NCI-H69 (cell line): ENCODE data around the gene CDH23.
"Not testable (repeated sequence)": the region's sequence is repeated elsewhere in the genome, so short reads cannot be mapped to it uniquely, and the experiment has no call there.

Source experiments
- DNase-seq: peaks from one replicate; lab custom pipeline; 2025; lab: John Stamatoyannopoulos, UW

Gene CDH23

GRCh38 chr10:71396711-71397295 is at the start of gene CDH23:
CDH23 (plus strand) TSS chr10:71396920; CDS start chr10:71439832, 42,912 bp downstream.
- DNase-seq = peak; percentile 81

- DNase-seq = peak; percentile 81
Observed at GRCh38 chr10:71347587-71348395, 48.9 kb upstream of the CDH23 start.

GRCh38 chr10:71348850-71349249 is 47.9 kb upstream of the CDH23 start:
- DNase-seq = no peak

GRCh38 chr10:71349406-71349805 is 47.3 kb upstream of the CDH23 start:
- no peak for DNase-seq

- DNase-seq = peak; percentile 8
Observed at GRCh38 chr10:71351087-71351486, 45.6 kb upstream of the CDH23 start.

GRCh38 chr10:71351628-71352319 is 44.9 kb upstream of the CDH23 start:
- DNase-seq = no peak

GRCh38 chr10:71353639-71354038 is 43.1 kb upstream of the CDH23 start:
- DNase-seq = no peak

- no peak for DNase-seq
Observed at GRCh38 chr10:71354776-71355175, 41.9 kb upstream of the CDH23 start.

GRCh38 chr10:71355886-71356285 is 40.8 kb upstream of the CDH23 start:
- no peak for DNase-seq

- DNase-seq = no peak
Observed at GRCh38 chr10:71357792-71358265, 38.9 kb upstream of the CDH23 start.

- no peak for DNase-seq
Observed at GRCh38 chr10:71358277-71358676, 38.4 kb upstream of the CDH23 start.

- not testable (repeated sequence) for DNase-seq
Observed at GRCh38 chr10:71358906-71359305, 37.8 kb upstream of the CDH23 start.

- no peak for DNase-seq
Observed at GRCh38 chr10:71359364-71360046, 37.2 kb upstream of the CDH23 start.

- no peak for DNase-seq
Observed at GRCh38 chr10:71360735-71361134, 36.0 kb upstream of the CDH23 start.

GRCh38 chr10:71361581-71361980 is 35.1 kb upstream of the CDH23 start:
- no peak for DNase-seq

GRCh38 chr10:71362141-71362540 is 34.6 kb upstream of the CDH23 start:
- no peak for DNase-seq

- DNase-seq = no peak
Observed at GRCh38 chr10:71363936-71364335, 32.8 kb upstream of the CDH23 start.

- no peak for DNase-seq
Observed at GRCh38 chr10:71365366-71365765, 31.4 kb upstream of the CDH23 start.

GRCh38 chr10:71366690-71367089 is 30.0 kb upstream of the CDH23 start:
- DNase-seq = no peak

- no peak for DNase-seq
Observed at GRCh38 chr10:71367271-71367670, 29.4 kb upstream of the CDH23 start.

GRCh38 chr10:71368176-71368575 is 28.5 kb upstream of the CDH23 start:
- no peak for DNase-seq

GRCh38 chr10:71368643-71369042 is 28.1 kb upstream of the CDH23 start:
- peak; percentile 29 for DNase-seq
